ENCODE measurements around the gene MVD. TPM values are rescaled to one million over a fixed set of nuclear protein-coding genes. Genes with fewer than 3 reads are reported as not detected.

MVD gene
- 111 and 124 TPM in 2 replicates for total RNA-seq

GRCh38 chr16:88662843-88663606 lies at the start of gene MVD:
Gene MVD (minus strand): TSS chr16:88663091. CDS start chr16:88663080, 11 bp downstream.
- peak within 1 kb of the TSS; percentile 93 for H3K4me3 ChIP-seq (ENCODE audit: low read depth, low read length)
- peak; percentile 98 for DNase-seq (ENCODE audit: low read depth)
- no peak for TF ChIP-seq CTCF (IDR thresholded peaks at IDR 0.05; ENCODE audit: insufficient read depth, low read depth, low read length)

GRCh38 chr16:88712362-88712979 lies 49.6 kb upstream of the MVD start:
- no peak for DNase-seq (ENCODE audit: low read depth)
- no peak for TF ChIP-seq CTCF (IDR thresholded peaks at IDR 0.05; ENCODE audit: insufficient read depth, low read depth, low read length)
- H3K4me3 ChIP-seq (ENCODE audit: low read depth, low read length), result no peak overlapping the region

GRCh38 chr16:88711750-88712340 lies 49.0 kb upstream of the MVD start:
- no peak for DNase-seq (ENCODE audit: low read depth)
- TF ChIP-seq CTCF (IDR thresholded peaks at IDR 0.05; ENCODE audit: insufficient read depth, low read depth, low read length), result no peak
- H3K4me3 ChIP-seq (ENCODE audit: low read depth, low read length), result no peak overlapping the region

GRCh38 chr16:88710556-88710955 lies 47.7 kb upstream of the MVD start:
- DNase-seq (ENCODE audit: low read depth), result no peak

GRCh38 chr16:88706965-88707826 lies 44.3 kb upstream of the MVD start:
- TF ChIP-seq CTCF (IDR thresholded peaks at IDR 0.05; ENCODE audit: insufficient read depth, low read depth, low read length), result no peak
- peak overlapping the region; percentile 96 for H3K4me3 ChIP-seq (ENCODE audit: low read depth, low read length)
- no peak for DNase-seq (ENCODE audit: low read depth)

More at GRCh38 chr16:88710556-88710955, 47.7 kb upstream of the MVD start:
- no peak overlapping the region for H3K4me3 ChIP-seq (ENCODE audit: low read depth, low read length)
- TF ChIP-seq CTCF (IDR thresholded peaks at IDR 0.05; ENCODE audit: insufficient read depth, low read depth, low read length), result no peak

- H3K4me3 ChIP-seq (ENCODE audit: low read depth, low read length), result peak within 1 kb of the TSS; percentile 96
- TF ChIP-seq CTCF (IDR thresholded peaks at IDR 0.05; ENCODE audit: insufficient read depth, low read depth, low read length), result no peak
- peak; percentile 89 for DNase-seq (ENCODE audit: low read depth)
Measured at GRCh38 chr16:88706229-88706964, 43.5 kb upstream of the MVD start, which contains the start of the genes CTU2 and RNF166. Gene CTU2 (plus strand): TSS chr16:88706503. CDS start chr16:88706531, 28 bp downstream. Gene RNF166 (minus strand): TSS chr16:88706408. CDS start chr16:88706325, 83 bp downstream.

All from fibroblast of villous mesenchyme (primary cell).